ENCODE measurements around the gene ADD1. TPM values are rescaled to one million over a fixed set of nuclear protein-coding genes. Genes with fewer than 3 reads are reported as not detected.

Gene ADD1
- total and polyA plus RNA-seq, 2 of the 13 experiments (the other 11 are each of a cell fraction or from before 2014, with no cell fraction given) = 73.9 to 122 TPM

DNA sequence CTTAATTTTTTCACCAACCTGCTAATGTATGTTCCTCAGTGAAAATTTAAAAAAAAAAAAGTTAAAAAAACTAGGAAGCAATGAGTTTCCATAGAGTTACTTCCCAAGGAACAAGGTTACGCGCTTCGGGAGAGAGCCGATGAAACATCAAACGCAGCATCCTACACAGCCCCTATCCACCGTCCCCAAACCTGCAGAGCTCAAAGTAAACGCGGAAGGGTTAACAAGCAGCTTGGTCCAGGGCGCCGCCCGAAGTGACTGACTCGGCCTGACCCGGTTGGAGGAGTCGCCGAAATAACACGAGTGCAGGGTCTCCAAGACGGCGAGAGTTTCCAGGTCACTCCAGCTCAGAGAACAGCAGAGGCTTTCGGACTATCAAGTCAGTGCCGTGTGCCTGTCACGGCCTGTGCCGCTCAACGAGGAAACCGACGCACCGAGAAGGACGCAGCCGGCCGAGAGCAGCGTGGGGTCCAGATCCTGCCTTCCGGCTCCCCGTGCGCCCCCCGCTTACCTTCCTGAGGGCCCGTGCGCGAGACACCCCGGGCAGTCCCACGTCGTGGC, 119.0 kb downstream of the ADD1 start (continued):
- TF ChIP-seq, protein P1, sequence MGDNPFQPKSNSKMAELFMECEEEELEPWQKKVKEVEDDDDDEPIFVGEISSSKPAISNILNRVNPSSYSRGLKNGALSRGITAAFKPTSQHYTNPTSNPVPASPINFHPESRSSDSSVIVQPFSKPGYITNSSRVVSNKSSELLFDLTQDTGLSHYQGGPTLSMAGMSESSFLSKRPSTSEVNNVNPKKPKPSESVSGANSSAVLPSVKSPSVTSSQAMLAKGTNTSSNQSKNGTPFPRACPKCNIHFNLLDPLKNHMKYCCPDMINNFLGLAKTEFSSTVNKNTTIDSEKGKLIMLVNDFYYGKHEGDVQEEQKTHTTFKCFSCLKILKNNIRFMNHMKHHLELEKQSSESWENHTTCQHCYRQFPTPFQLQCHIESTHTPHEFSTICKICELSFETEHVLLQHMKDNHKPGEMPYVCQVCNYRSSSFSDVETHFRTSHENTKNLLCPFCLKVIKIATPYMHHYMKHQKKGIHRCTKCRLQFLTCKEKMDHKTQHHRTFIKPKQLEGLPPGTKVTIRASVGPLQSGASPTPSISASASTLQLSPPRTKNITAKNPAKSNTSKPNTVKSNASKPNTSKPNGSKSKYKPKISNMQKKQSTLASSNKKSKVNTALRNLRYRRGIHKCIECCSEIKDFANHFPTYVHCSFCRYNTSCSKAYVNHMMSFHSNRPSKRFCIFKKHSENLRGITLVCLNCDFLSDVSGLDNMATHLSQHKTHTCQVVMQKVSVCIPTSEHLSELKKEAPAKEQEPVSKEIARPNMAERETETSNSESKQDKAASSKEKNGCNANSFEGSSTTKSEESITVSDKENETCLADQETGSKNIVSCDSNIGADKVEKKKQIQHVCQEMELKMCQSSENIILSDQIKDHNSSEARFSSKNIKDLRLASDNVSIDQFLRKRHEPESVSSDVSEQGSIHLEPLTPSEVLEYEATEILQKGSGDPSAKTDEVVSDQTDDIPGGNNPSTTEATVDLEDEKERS (CRISPR knock-in tag; IDR thresholded peaks at IDR 0.05) = 0 out of 2 replicates have a peak, but pooled peaks have one; percentile 6
- TF ChIP-seq NFRKB (IDR thresholded peaks at IDR 0.05) (no peak), ZNF572 (CRISPR knock-in tag; IDR thresholded peaks at IDR 0.05) (peak; percentile 86; the same call in 1 of the 2 replicates), IRF2 (CRISPR knock-in tag; IDR thresholded peaks at IDR 0.05) (no peak), ZNF766 (CRISPR knock-in tag; IDR thresholded peaks at IDR 0.05; ENCODE audit: borderline replicate concordance) (no peak), GTF2F1 (IDR thresholded peaks at IDR 0.05; ENCODE audit: low read length) (no peak), ZNF781 (CRISPR knock-in tag; IDR thresholded peaks at IDR 0.05; ENCODE audit: borderline replicate concordance, not compliant biosample characterization) (peak; percentile 22), YEATS2 (CRISPR knock-in tag; IDR thresholded peaks at IDR 0.05; ENCODE audit: borderline replicate concordance) (no peak), JARID2 (CRISPR knock-in tag; IDR thresholded peaks at IDR 0.05; ENCODE audit: insufficient replicate concordance) (no peak), RFX1 (IDR thresholded peaks at IDR 0.05) (no peak), ZNF562 (CRISPR knock-in tag; IDR thresholded peaks at IDR 0.05; ENCODE audit: borderline replicate concordance) (no peak), GABPB1 (CRISPR knock-in tag; IDR thresholded peaks at IDR 0.05) (no peak), TBP (CRISPR knock-in tag; IDR thresholded peaks at IDR 0.05) (no peak), GABPA (IDR thresholded peaks at IDR 0.05; ENCODE audit: low read depth, low read length) (no peak), GABPA (CRISPR knock-in tag; IDR thresholded peaks at IDR 0.05; ENCODE audit: low read depth) (no peak), ZNF225 (CRISPR knock-in tag; IDR thresholded peaks at IDR 0.05) (peak; percentile 25; the same call in 1 of the 2 replicates), SIN3B (IDR thresholded peaks at IDR 0.05; ENCODE audit: low read length) (no peak), DMAP1 (CRISPR knock-in tag; IDR thresholded peaks at IDR 0.05) (no peak), ZNF644 (CRISPR knock-in tag; IDR thresholded peaks at IDR 0.05; ENCODE audit: low read depth) (no peak)
- TF ChIP-seq, protein P2, sequence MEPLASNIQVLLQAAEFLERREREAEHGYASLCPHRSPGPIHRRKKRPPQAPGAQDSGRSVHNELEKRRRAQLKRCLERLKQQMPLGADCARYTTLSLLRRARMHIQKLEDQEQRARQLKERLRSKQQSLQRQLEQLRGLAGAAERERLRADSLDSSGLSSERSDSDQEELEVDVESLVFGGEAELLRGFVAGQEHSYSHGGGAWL (CRISPR knock-in tag; IDR thresholded peaks at IDR 0.05) = no peak
- TF ChIP-seq, protein P3, sequence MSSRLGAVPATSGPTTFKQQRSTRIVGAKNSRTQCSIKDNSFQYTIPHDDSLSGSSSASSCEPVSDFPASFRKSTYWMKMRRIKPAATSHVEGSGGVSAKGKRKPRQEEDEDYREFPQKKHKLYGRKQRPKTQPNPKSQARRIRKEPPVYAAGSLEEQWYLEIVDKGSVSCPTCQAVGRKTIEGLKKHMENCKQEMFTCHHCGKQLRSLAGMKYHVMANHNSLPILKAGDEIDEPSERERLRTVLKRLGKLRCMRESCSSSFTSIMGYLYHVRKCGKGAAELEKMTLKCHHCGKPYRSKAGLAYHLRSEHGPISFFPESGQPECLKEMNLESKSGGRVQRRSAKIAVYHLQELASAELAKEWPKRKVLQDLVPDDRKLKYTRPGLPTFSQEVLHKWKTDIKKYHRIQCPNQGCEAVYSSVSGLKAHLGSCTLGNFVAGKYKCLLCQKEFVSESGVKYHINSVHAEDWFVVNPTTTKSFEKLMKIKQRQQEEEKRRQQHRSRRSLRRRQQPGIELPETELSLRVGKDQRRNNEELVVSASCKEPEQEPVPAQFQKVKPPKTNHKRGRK (CRISPR knock-in tag; IDR thresholded peaks at IDR 0.05) = no peak
- TF ChIP-seq, protein P4, sequence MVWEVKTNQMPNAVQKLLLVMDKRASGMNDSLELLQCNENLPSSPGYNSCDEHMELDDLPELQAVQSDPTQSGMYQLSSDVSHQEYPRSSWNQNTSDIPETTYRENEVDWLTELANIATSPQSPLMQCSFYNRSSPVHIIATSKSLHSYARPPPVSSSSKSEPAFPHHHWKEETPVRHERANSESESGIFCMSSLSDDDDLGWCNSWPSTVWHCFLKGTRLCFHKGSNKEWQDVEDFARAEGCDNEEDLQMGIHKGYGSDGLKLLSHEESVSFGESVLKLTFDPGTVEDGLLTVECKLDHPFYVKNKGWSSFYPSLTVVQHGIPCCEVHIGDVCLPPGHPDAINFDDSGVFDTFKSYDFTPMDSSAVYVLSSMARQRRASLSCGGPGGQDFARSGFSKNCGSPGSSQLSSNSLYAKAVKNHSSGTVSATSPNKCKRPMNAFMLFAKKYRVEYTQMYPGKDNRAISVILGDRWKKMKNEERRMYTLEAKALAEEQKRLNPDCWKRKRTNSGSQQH (CRISPR knock-in tag; IDR thresholded peaks at IDR 0.05; ENCODE audit: low read depth) = no peak; the same call in 1 of the 2 replicates
- TF ChIP-seq, protein P5, sequence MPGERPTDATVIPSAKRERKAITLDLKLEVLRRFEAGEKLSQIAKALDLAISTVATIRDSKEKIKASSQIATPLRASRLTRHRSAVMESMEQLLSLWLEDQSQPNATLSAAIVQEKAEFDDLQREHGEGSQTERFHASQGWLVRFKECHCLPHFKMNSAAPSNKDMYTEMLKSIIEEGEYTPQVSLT (CRISPR knock-in tag; IDR thresholded peaks at IDR 0.05; ENCODE audit: borderline replicate concordance, low read depth) = no peak
- TF ChIP-seq, protein P6, sequence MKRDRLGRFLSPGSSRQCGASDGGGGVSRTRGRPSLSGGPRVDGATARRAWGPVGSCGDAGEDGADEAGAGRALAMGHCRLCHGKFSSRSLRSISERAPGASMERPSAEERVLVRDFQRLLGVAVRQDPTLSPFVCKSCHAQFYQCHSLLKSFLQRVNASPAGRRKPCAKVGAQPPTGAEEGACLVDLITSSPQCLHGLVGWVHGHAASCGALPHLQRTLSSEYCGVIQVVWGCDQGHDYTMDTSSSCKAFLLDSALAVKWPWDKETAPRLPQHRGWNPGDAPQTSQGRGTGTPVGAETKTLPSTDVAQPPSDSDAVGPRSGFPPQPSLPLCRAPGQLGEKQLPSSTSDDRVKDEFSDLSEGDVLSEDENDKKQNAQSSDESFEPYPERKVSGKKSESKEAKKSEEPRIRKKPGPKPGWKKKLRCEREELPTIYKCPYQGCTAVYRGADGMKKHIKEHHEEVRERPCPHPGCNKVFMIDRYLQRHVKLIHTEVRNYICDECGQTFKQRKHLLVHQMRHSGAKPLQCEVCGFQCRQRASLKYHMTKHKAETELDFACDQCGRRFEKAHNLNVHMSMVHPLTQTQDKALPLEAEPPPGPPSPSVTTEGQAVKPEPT (CRISPR knock-in tag; IDR thresholded peaks at IDR 0.05; ENCODE audit: low read depth) = 0 out of 2 replicates have a peak, but pooled peaks have one; percentile 7
